GM21825 (cell line): Measurements from ENCODE around the gene FAM219A.
"Not testable (repeated sequence)": the region's sequence is repeated elsewhere in the genome, so short reads cannot be mapped to it uniquely, and the experiment has no call there.

Experiments
- ATAC-seq: cut with Tn5 transposase; IDR thresholded peaks from one replicate; pipeline ENCODE4 v1.9.1; 2021; ENCODE audit warnings: mild to moderate bottlenecking, moderate library complexity; ENCODE audit not compliant: unreplicated experiment

The FAM219A gene

DNA sequence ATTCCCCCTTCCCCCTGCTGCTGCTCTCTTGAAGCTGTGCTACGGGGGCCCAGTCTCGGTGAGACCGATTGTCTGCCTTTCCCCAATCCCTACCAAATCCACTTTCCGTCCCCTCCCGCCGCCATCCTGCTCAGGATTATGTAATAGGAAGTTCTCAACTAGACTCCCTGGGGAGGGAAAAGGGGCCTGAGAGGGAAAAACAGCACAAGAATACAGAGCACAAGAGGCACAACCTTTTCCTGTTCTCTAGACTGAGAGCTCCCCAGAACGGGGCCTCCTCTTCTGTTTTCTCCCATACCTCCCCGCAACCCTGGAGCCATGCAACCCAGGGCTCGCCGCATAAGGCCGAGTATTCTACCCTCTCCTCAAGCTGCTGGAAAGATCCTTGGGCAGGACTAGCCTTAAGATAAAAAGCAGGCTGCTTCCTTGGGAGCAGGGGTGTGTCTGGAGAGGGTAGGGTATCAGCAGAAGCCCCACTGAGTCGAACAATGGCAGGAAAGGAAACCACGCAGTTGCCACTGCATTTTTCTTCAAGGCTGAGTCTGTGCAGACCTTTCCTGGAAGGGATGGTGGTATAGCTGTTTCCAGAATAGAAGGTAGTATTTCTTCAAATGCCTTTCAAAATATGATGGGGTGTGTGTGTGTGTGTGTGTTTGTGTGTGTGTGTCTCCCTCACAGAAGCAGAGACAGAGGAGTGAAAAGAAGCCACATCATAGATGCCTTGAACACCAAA, 94.6 kb downstream of the FAM219A start:
- no peak for ATAC-seq

GRCh38 chr9:34362614-34363214, 95.7 kb downstream of the FAM219A start:
- ATAC-seq = no peak

DNA sequence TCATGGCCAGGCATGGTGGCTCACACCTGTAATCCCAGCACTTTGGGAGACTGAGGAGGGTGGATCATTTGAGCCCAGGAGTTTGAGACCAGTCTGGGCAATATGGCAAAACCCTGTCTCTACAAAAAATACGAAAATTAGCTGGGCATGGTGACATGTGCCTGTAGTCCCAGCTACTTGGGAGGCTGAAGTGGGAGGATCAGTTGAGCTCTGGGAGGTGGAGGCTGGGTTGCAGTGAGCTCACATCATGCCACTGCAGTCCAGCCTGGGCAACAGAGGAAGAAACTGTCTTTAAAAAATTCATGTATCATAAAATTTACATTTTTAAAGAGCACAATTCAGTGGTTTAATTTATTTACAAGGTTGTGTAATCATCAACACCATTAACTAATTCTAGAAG, 105.4 kb downstream of the FAM219A start:
- ATAC-seq = not testable (repeated sequence)

DNA sequence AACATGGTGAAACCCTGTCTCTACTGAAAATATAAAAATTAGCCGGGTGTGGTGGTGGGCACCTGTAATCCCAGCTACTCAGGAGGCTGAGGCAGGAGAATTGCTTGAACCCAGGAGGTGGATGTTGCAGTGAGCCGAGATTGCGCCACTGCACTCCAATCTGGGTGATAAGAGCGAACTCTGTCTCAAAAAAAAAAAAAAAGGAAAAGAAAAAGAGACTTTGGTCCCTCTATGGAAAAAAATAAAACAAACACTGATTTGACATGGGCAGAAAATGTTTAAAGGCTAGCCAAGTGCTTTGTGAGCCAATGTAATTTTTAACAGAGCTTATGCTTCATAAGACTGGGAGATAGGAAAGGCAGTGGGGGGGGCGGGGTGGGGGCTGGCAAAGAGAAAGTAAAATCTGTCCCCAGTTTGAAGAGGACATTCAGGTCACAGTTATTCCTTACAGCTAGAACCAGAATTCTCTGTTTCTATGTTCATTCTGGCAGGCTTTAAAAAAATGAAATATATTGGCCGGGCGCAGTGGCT, 106.2 kb downstream of the FAM219A start:
- not testable (repeated sequence) for ATAC-seq

GRCh38 chr9:34349324-34349723, 109.0 kb downstream of the FAM219A start:
- no peak for ATAC-seq
